HepG2 (cell line): ENCODE measurements around the gene CHST6. TPM values are rescaled to one million over a fixed set of nuclear protein-coding genes. Genes with fewer than 3 reads are reported as not detected.
A peak's percentile ranks its signal among the peaks of the same experiment; 100 is the strongest.

Source experiments
- CHD2 ChIP-seq: IDR thresholded peaks from 2 replicates; pipeline ENCODE4 v1.6.1; 2011; ENCODE audit warnings: low read depth, low read length, improper control_type of control experiment
- NFAT5 ChIP-seq: sonication (generic); formaldehyde crosslinking; IDR thresholded peaks from 2 replicates; pipeline ENCODE4 v1.4.0; 2020; ENCODE audit warnings: missing genetic modification reagents
- REXO4 ChIP-seq: sonication (generic); formaldehyde crosslinking; IDR thresholded peaks from 2 replicates; pipeline ENCODE4 v1.8.0; 2022; ENCODE audit warnings: missing genetic modification reagents, mild to moderate bottlenecking, borderline replicate concordance
- SMYD3 ChIP-seq: sonication (generic); formaldehyde crosslinking; IDR thresholded peaks from 2 replicates; pipeline ENCODE4 v1.8.1; 2023; ENCODE audit warnings: mild to moderate bottlenecking, missing genetic modification reagents
- U2AF2 ChIP-seq: fragments of 200-400 bp; formaldehyde crosslinking; IDR thresholded peaks from 2 replicates; pipeline ENCODE4 v1.6.1; 2017; ENCODE audit warnings: low read depth, mild to moderate bottlenecking, low read length
- ZBTB2 ChIP-seq: sonication (generic); formaldehyde crosslinking; IDR thresholded peaks from 2 replicates; pipeline ENCODE4 v1.8.0; 2022; ENCODE audit warnings: low read depth, missing genetic modification reagents
- ZMAT5 ChIP-seq: sonication (generic); formaldehyde crosslinking; IDR thresholded peaks from 2 replicates; pipeline ENCODE4 v1.5.0; 2020; ENCODE audit warnings: mild to moderate bottlenecking, low read depth, missing genetic modification reagents, borderline replicate concordance
- ZMYM4 ChIP-seq: sonication (generic); formaldehyde crosslinking; IDR thresholded peaks from 2 replicates; pipeline ENCODE4 v1.8.1; 2023; ENCODE audit warnings: mild to moderate bottlenecking, missing genetic modification reagents
- ZNF138 ChIP-seq: sonication (generic); formaldehyde crosslinking; IDR thresholded peaks from 2 replicates; pipeline ENCODE4 v1.5.0; 2020; ENCODE audit warnings: mild to moderate bottlenecking, low read depth, missing genetic modification reagents
- ZNF317 ChIP-seq: sonication (generic); formaldehyde crosslinking; IDR thresholded peaks from 2 replicates; pipeline ENCODE4 v1.5.0; 2020; ENCODE audit warnings: mild to moderate bottlenecking, missing genetic modification reagents
- ZNF503 ChIP-seq: sonication (generic); formaldehyde crosslinking; IDR thresholded peaks from 2 replicates; pipeline ENCODE4 v1.4.0; 2020; ENCODE audit warnings: missing genetic modification reagents
- ZNF589 ChIP-seq: sonication (generic); formaldehyde crosslinking; conservative IDR thresholded peaks from 2 replicates; pipeline ENCODE4 v1.8.0; 2022; ENCODE audit warnings: mild to moderate bottlenecking, moderate library complexity, missing genetic modification reagents
- ZNF609 ChIP-seq: sonication (generic); formaldehyde crosslinking; IDR thresholded peaks from 2 replicates; pipeline ENCODE4 v1.4.0; 2020; ENCODE audit warnings: mild to moderate bottlenecking, missing genetic modification reagents, borderline replicate concordance
- polyA plus RNA-seq, 8 experiments: library from polyadenylated mRNA; depleted of rRNA in 3 of 8; stranded (reverse) in 7 of 8; unstranded in 1 of 8; fragments of >200 nt; fragmentation: Illumina TruSeq in 4 of 8; extraction: Trizol in 4 of 8; gene quantifications; 2 replicates each; pipeline versions ENCODE4 v1.2.1 to v1.2.3, GENCODE V29; 2011 to 2016; ENCODE audit warnings: low read depth in 4 of 8, missing spikeins in 1 of 8, mixed read lengths in 1 of 8; ENCODE audit not compliant: insufficient read depth in 1 of 8
- total RNA-seq, 5 experiments: library from RNA; depleted of rRNA; stranded (reverse); fragments of >200 nt; fragmentation: Illumina TruSeq; extraction: Trizol; gene quantifications; 2 replicates each; pipeline ENCODE4 v1.2.3, GENCODE V29; 2016; ENCODE audit warnings: low read depth in 1 of 5

The CHST6 gene
- total and polyA plus RNA-seq, 2 of the 13 experiments (the other 11 are each of a cell fraction or from before 2014, with no cell fraction given): 0.18 to 0.91 TPM

- TF ChIP-seq NFAT5 (CRISPR knock-in tag): peak; percentile 95
- TF ChIP-seq ZMAT5 (CRISPR knock-in tag): no peak
- TF ChIP-seq ZNF503 (CRISPR knock-in tag): peak; percentile 23; the same call in 1 of the 2 replicates
- peak; percentile 55; the same call in 1 of the 2 replicates for TF ChIP-seq ZNF138 (CRISPR knock-in tag)
- peak; percentile 98 for TF ChIP-seq SMYD3 (CRISPR knock-in tag)
- peak; percentile 65; the same call in 1 of the 2 replicates for TF ChIP-seq REXO4 (CRISPR knock-in tag)
- TF ChIP-seq ZNF589 (CRISPR knock-in tag): peak; percentile 96
- TF ChIP-seq ZMYM4 (CRISPR knock-in tag): peak; percentile 87
- peak; percentile 85 for TF ChIP-seq ZNF609 (CRISPR knock-in tag)
- peak; percentile 90 for TF ChIP-seq ZNF317 (CRISPR knock-in tag)
- peak; percentile 90 for TF ChIP-seq ZBTB2 (CRISPR knock-in tag)
- no peak for TF ChIP-seq U2AF2
- no peak; the same call in 1 of the 2 replicates for TF ChIP-seq CHD2
Measured at GRCh38 chr16:75432828-75433731, 62.2 kb downstream of the CHST6 start, which contains the start of gene CFDP1 (continued).
